ENCODE results near the gene EBF4.

GRCh38 chr20:2799271-2799670 lies 106.7 kb downstream of the EBF4 start:
- TF ChIP-seq, protein P1, sequence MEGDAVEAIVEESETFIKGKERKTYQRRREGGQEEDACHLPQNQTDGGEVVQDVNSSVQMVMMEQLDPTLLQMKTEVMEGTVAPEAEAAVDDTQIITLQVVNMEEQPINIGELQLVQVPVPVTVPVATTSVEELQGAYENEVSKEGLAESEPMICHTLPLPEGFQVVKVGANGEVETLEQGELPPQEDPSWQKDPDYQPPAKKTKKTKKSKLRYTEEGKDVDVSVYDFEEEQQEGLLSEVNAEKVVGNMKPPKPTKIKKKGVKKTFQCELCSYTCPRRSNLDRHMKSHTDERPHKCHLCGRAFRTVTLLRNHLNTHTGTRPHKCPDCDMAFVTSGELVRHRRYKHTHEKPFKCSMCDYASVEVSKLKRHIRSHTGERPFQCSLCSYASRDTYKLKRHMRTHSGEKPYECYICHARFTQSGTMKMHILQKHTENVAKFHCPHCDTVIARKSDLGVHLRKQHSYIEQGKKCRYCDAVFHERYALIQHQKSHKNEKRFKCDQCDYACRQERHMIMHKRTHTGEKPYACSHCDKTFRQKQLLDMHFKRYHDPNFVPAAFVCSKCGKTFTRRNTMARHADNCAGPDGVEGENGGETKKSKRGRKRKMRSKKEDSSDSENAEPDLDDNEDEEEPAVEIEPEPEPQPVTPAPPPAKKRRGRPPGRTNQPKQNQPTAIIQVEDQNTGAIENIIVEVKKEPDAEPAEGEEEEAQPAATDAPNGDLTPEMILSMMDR (IDR thresholded peaks at IDR 0.05 in 4 of 5, conservative IDR thresholded peaks at IDR 0.05 in 1 of 5): no peak
- no peak for TF ChIP-seq POLR2A (IDR thresholded peaks at IDR 0.05)
